Mononuclear cell (primary cell): ENCODE measurements around the gene NR6A1. TPM values are rescaled to one million over a fixed set of nuclear protein-coding genes. Genes with fewer than 3 reads are reported as not detected.

Experiments
- H3K27me3 ChIP-seq: 2 replicates; pipeline ENCODE4 v1.6.0; 2011; ENCODE audit warnings: low read length, control low read depth; ENCODE audit not compliant: insufficient read depth
- H3K4me1 ChIP-seq: 2 replicates; pipeline ENCODE4 v1.5.1; 2011; ENCODE audit warnings: mild to moderate bottlenecking, low read length, control low read depth; ENCODE audit not compliant: insufficient read depth
- H3K4me3 ChIP-seq: 2 replicates; pipeline ENCODE4 v1.5.1; 2011; ENCODE audit warnings: mild to moderate bottlenecking, low read length, moderate library complexity
- H3K9me3 ChIP-seq: 2 replicates; pipeline ENCODE4 v1.5.1; 2011; ENCODE audit warnings: low read depth, mild to moderate bottlenecking, control low read depth, low read length
- total RNA-seq: library from RNA; depleted of rRNA; stranded (reverse); fragments of >200 nt; gene quantifications from one replicate; pipeline ENCODE4 v1.2.3, GENCODE V29; 2012

NR6A1 gene
- 0.42 TPM for total RNA-seq

DNA sequence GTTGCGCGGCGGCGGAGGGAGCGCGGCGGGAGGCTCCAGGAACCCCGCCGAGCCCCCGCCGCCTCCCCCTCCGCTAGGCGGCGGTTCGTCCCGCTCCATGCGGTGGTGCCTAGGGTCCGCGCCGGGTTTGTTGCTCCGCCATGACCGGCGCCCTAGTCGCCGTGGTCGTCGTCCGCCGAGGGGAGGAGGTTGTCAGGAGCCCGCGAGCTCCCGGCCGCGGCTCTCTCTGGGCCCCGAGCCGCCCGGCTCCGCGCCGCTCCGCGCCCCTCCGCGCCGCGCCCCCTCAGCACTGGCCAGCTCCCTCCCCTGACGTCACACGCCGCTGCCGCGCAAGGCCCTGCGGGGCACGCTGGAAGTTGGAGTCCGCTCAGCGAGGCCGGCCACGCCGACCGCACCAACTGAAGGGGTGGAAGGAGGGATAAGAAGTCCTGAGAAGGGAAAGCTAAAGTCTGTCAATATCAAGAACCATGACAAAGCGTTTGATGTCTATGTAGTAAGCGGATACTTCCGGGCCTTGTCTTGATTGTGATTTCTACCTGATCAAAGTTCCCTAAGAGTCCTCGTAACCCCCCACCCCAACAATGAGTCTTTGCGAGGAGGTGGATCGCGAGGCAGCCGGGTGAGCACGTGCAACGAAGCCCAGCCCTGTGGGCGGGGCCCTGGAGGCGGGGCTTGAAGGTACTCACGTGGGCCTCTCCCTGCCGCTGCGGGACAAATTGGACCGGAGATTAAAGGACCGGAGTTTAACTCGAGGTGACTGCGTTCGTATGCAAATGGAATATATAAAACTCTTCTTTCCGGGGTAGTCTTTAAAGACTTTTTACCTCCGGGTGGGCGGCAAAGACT lies at the start of gene NR6A1:
NR6A1 (minus strand) TSS at position 291 of the 846 bp plus-strand sequence.
- Histone ChIP-seq H3K4me3 (peak within 1 kb of the TSS; percentile 63), H3K4me1 (peaks cover 54% of the 10 kb centered on the region), H3K27me3 (peaks cover 43% of the 10 kb centered on the region), H3K9me3 (no peaks in the 10 kb centered on the region)

DNA sequence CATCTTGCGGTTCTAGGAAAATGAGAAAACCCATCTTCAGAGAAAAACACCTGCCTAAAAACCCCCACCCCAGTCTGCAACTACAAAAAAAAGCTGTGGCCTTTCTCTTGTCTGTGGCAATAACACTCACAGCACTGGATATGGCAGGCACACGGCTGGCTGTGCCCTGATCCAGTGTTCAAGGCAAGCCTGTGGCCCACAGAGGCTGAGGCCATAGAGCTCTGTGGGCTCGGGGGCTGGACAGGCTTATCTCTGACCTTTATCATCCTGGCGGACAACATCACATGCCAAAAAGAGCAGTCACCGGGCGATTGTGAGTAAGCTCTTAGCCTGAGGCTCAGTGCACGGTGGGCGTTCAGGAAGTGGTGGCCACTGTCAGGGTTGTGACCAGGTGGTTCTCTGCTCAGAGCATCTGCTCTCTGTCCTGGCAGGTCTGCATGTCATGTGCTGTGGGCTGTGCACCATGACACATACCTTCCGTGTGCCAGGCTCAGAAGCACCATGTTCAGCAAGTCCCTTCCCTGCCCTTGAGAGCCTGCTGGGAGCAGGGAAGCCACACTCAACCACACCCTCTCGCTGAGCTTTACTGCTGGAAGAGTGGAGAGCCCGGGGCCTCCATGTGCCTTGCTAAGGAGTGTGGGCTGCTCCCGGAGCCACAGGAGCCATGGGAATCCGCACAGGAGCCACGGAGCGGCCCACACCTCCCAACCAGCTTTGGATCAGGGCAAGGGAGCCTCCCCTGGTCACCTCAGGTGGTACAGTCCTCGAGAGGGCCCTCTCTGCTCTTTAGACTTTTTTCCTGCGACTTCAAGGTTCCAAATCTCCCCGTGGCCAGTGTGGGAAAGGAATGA lies 47.5 kb upstream of the NR6A1 start:
- Histone ChIP-seq H3K27me3 (no peaks in the 10 kb centered on the region), H3K4me3 (no peak overlapping the region), H3K9me3 (no peaks in the 10 kb centered on the region), H3K4me1 (no peaks in the 10 kb centered on the region)

DNA sequence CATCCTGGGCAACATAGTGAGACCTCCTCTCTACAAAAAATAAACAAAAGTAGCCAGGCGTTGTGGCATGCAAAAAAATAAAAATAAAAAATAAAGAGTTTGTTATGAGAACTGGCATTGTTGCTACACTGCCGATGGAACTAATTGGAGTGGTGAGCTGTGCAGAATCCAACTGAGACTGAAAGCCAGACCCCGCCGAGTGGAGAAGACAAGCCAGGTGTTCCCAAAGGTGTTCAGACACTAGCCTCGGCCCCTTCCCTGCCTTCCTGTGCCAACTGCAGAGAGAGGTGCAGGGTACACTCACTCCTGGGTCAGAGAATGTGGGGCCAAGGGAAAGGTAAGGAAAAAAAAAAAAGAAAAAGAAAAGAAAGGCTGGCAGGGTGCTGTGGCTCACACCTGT lies 44.5 kb upstream of the NR6A1 start:
- no peak overlapping the region for H3K4me3 ChIP-seq
- H3K4me1 ChIP-seq: no peaks in the 10 kb centered on the region
- H3K27me3 ChIP-seq: no peaks in the 10 kb centered on the region
- no peaks in the 10 kb centered on the region for H3K9me3 ChIP-seq

DNA sequence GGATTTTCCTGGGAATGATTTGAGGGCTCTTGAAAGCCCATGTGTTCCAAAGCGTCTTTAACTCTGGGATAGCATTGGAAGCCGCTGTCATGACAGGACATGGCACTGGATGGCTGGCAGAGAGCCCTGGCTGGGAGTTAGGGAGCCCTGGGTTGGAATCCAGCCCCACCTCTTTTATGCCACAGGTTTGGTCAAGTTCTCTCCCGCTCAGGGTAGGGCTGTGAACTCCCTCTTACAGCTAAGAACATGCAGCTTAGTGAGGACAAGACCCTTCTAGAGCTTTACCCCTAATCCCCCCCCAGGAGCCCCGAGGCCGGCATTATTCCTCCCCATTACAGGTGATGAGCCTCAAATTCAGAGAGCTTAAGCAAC lies 43.0 kb upstream of the NR6A1 start:
- Histone ChIP-seq H3K27me3 (no peaks in the 10 kb centered on the region), H3K4me3 (no peak overlapping the region), H3K9me3 (no peaks in the 10 kb centered on the region), H3K4me1 (no peaks in the 10 kb centered on the region)

DNA sequence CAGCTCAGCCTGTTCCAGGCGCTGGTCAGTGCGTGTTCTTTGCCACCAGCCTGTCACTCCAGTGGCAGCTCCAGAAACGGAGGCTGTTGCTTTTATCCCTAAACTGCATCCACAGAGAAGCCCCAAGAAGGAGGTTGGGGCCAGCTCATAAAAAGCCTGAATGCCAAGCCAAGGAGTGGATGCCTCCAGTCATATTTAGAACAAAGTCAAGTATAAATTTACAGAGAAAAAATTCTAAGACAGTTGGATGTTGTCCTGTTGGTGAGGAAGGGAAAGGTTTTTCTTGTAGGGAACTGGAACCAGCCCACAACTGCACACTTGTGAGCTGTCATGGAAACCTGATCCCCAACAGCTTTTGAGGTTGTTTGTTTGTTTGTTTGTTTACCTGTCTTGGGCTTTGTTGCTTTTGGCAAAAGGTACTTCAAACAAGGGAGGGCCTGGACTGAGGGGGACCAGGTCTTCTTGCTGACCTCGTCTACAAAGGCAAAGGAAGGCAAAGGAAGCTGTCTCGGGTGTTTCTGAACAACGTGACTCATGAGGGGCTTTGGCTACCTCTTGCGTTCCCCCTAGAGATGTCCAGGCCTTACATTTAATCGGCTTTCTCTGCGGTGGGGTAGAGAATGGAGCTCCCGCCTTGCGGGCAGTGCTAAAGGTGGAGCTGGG lies 42.5 kb upstream of the NR6A1 start:
- H3K4me1 ChIP-seq: no peaks in the 10 kb centered on the region
- no peaks in the 10 kb centered on the region for H3K9me3 ChIP-seq
- no peaks in the 10 kb centered on the region for H3K27me3 ChIP-seq
- H3K4me3 ChIP-seq: no peak overlapping the region

DNA sequence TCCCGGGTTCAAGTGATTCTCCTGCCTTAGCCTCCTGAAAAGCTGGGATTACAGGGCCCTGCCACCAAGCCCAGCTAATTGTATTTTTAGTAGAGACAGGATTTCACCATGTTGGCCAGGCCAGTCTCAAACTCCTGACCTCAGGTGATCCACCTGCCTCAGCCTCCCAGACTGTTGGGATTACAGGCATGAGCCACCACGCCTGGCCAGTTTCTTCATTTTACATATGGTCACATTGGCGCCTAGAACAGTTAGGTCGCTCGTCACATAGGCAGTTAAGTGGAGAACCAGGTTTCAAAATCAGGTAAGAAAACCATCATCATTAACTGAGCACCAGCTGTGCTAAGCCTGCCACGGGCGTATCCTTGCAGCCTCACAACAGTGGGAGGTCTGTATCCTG lies 41.9 kb upstream of the NR6A1 start:
- no peaks in the 10 kb centered on the region for H3K4me1 ChIP-seq
- H3K9me3 ChIP-seq: no peaks in the 10 kb centered on the region
- no peak overlapping the region for H3K4me3 ChIP-seq
- H3K27me3 ChIP-seq: no peaks in the 10 kb centered on the region

DNA sequence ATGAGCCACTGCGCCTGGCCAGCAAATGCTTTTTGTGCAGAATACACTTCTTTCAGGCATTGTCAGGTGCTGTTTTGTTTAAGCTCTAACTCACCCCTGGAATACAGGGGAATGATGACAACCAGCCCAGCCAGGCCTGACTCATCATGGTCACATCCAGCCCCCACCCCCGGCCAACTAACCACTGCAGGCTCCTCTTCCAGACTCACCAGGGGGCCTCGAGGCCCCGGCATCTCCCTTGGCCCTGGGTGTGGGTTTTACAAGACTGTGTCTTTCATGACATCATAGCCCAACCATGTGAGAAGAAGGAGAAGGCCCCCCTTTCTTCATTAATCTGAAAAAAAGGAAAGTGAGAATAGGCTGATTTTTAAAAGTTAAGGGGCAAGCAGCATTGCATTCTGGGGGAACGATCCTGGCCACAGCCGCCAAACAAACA lies 41.3 kb upstream of the NR6A1 start:
- Histone ChIP-seq H3K4me3 (no peak overlapping the region), H3K9me3 (no peaks in the 10 kb centered on the region), H3K4me1 (no peaks in the 10 kb centered on the region), H3K27me3 (no peaks in the 10 kb centered on the region)

DNA sequence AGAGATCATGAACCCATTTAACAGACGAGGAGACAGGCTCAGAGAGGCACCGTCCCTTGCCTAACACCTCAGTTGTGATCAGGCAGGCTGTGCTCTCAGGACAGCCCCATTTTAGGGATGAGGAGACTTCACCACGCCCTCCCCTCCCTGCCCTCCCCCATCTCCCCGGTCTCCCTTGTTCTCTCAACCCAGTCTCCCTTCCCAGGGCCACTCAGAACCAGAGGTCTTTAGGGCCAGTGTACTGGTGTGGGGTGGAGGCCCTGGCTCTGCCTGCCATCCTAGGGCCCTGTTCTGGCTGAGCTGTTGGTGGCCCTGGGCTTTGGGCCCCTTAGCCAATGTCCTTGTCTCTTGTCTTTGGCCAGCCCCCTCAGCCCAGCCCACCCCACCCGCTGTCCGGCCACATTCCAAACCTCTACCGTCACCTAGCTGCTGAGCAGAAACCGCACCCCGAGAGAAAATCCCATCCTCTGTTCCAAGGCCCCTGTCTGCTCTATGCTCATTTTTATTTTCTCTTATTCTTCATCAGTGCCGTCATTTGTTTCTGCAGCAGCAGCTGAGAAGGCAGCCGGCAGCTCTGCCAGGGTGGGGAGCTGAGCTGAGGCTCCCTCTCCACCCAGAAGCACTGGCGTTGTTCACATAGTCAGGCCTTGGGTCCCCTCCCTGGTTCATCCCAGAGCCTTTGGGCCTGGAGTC lies 39.7 kb upstream of the NR6A1 start:
- H3K4me1 ChIP-seq: no peaks in the 10 kb centered on the region
- H3K4me3 ChIP-seq: no peak overlapping the region

DNA sequence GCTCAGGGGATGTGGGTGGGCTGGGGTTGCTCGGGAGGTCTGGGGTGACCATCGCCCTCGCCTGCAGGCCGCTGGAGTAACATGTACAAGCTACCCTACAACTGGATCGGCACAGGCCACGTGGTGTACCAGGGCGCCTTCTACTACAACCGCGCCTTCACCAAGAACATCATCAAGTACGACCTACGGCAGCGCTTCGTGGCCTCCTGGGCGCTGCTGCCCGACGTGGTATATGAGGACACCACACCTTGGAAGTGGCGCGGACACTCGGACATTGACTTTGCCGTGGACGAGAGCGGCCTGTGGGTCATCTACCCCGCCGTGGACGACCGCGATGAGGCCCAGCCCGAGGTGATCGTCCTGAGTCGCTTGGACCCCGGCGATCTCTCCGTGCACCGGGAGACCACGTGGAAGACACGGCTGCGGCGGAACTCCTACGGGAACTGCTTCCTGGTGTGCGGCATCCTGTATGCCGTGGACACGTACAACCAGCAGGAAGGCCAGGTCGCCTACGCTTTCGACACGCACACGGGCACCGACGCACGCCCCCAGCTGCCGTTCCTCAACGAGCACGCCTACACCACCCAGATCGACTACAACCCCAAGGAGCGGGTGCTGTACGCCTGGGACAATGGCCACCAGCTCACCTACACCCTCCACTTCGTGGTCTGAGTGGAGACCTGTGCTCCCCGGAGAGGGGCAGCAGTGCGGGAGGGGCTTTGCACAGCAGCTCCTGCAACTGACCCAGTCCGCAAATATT lies 38.8 kb upstream of the NR6A1 start:
- no peak overlapping the region for H3K4me3 ChIP-seq
- no peaks in the 10 kb centered on the region for H3K4me1 ChIP-seq
- H3K27me3 ChIP-seq: no peaks in the 10 kb centered on the region
- no peaks in the 10 kb centered on the region for H3K9me3 ChIP-seq

More for the DNA sequence above, 39.7 kb upstream of the NR6A1 start:
- no peaks in the 10 kb centered on the region for H3K27me3 ChIP-seq
- no peaks in the 10 kb centered on the region for H3K9me3 ChIP-seq

DNA sequence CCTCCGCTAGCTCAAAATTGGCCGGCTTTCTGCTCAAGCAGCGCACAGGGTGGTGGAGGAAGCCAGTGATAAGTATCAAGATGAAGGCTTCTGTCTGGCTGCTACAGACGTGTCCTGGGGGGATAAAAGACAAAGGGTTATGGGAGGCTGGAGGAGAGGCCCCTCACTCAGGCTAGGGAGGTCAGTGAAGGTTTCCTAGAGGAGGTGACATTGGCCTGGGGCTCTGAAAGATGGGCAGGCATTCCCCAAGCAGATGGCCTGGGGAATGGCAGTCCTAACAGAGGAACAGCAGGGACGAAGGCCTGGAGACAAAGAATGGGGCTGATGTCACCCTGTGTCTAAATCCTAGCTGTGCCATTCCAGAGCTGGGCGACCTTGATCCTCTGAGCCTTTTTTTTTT lies 38.1 kb upstream of the NR6A1 start:
- Histone ChIP-seq H3K4me3 (no peak overlapping the region), H3K9me3 (no peaks in the 10 kb centered on the region), H3K4me1 (no peaks in the 10 kb centered on the region), H3K27me3 (no peaks in the 10 kb centered on the region)

DNA sequence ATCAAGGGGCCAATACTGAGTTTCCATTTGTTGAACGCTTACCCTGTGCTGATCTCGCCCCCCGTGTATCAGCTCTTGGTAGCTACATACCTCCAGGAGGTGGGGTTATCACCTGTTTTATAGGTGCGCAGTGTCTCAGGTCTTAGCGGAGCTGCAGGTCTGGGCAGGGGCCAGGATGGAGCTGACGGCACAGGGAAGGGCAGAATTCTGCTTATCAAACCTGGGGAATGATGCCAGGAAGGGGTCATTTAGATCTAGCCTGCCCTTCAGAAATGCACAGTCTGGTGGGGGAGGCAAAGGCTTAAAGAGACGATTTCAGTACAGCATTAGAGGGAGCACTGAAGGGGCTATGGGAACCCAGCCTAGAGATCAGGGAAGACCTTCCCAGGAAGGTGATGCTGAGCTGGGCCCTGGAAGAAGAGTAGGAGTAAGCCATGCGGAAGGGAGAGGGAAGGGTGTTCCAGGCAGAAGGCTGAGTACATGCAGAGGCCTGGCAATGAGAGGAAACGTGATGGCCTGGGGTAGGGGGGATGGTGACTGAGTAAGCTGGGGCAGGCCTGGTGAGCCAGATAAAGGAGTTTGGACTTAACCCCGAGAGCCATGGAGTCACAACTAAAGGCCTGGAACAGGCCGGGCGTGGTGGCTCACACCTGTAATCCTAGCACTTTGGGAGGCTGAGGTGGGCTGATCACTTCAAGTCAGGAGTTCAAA lies 37.3 kb upstream of the NR6A1 start:
- no peaks in the 10 kb centered on the region for H3K9me3 ChIP-seq
- no peaks in the 10 kb centered on the region for H3K27me3 ChIP-seq
- H3K4me3 ChIP-seq: no peak overlapping the region
- no peaks in the 10 kb centered on the region for H3K4me1 ChIP-seq

DNA sequence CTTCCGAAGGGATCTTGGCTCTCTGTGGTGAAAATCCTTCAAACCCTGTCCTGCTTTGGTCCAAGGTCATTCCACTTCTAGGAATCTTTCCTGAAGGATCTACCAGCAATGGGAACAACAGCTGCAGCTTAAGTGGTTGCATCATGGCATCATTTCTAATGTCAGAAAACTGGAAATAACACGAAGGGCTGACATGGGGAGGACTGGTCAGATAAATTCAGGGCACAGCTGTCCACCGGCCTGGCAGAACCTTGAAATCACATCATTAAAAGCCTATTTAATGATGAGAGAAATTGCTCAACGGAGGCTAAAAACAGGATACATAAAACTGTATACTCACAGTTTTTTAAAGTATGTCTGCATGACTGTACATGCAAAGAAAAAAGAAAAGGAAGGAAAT lies 34.1 kb upstream of the NR6A1 start:
- Histone ChIP-seq H3K9me3 (no peaks in the 10 kb centered on the region), H3K27me3 (no peaks in the 10 kb centered on the region), H3K4me3 (no peak overlapping the region), H3K4me1 (peaks cover 14% of the 10 kb centered on the region)

DNA sequence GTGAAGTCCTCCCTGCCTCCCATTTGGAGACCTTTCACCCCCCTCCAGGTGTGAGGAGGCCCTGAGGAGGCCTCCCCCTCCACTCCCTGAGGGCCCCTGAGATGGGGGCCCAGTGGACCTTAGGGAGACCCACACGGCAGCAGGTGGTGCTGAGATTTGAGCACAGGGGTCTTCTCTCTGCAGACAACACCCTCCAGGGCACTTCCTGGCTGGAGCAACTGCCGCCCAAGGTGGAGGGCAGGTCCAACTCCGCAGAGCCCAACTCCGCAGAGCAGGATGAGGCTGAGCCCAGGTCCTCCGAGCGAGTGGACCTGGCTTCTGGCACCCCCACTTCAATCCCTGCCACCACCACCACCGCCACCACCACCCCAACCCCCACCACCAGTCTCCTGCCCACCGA lies 32.8 kb upstream of the NR6A1 start:
- H3K27me3 ChIP-seq: no peaks in the 10 kb centered on the region
- H3K4me1 ChIP-seq: peaks cover 20% of the 10 kb centered on the region
- H3K4me3 ChIP-seq: no peak overlapping the region
- H3K9me3 ChIP-seq: no peaks in the 10 kb centered on the region

DNA sequence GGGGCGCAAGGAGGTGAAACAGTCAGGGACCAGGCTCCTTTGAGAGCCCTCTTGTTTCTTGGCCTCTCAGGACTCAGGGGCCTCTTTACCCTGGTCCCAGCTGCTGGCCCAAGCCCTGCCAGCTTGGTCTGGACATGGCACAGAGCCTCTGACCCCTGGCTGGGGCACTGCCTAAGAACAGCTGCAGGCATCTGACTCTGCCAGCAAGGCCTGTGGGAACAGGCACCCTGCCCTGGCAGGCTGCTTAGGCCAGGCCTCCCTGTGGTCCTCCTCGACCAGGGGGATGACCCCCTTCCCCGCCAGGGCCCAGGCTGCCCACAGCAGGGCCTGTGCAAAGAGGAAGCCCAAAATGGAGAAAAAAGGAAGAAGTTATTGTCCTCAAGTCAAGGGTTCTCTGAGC lies 31.3 kb upstream of the NR6A1 start:
- H3K4me3 ChIP-seq: no peak overlapping the region
- no peaks in the 10 kb centered on the region for H3K27me3 ChIP-seq
- no peaks in the 10 kb centered on the region for H3K9me3 ChIP-seq
- H3K4me1 ChIP-seq: peaks cover 20% of the 10 kb centered on the region
